Stomach (tissue), 9 donors: ENCODE data around the gene C5orf24. TPM values are rescaled to one million over a fixed set of nuclear protein-coding genes. Genes with fewer than 3 reads are reported as not detected.
A peak's percentile ranks its signal among the peaks of the same experiment; 100 is the strongest.

Experiments
- DNase-seq, 2 donors: peaks; one replicate each; pipeline versions ENCODE4 v3.0.0 to v3.0.0-alpha.2; 2013 to 2019
- H3K27ac ChIP-seq, 5 donors: fragments of 200-600 bp in 4 of 5; sonication (generic) in 4 of 5; one replicate each; pipeline ENCODE4 v1.5.1; 2013 to 2019; ENCODE audit warnings: mild to moderate bottlenecking in 1 of 5, moderate library complexity in 1 of 5
- H3K27me3 ChIP-seq, 3 donors: fragments of 200-600 bp; sonication (generic); one replicate each; pipeline ENCODE4 v1.5.1; 2017 to 2019; ENCODE audit warnings: mixed run types in 1 of 3
- H3K36me3 ChIP-seq, 4 donors: fragments of 200-600 bp; sonication (generic); 1 replicate in 3 of 4; 2 replicates in 1 of 4; pipeline ENCODE4 v1.5.1; 2016 to 2019
- H3K4me1 ChIP-seq, 4 donors: fragments of 200-600 bp; sonication (generic); one replicate each; pipeline ENCODE4 v1.5.1; 2016 to 2019
- H3K4me3 ChIP-seq, 4 donors: fragments of 200-600 bp; sonication (generic) in 3 of 4; one replicate each; pipeline ENCODE4 v1.5.1; 2016 to 2019; ENCODE audit warnings: mild to moderate bottlenecking in 1 of 4
- H3K9me3 ChIP-seq, 4 donors: fragments of 200-600 bp; sonication (generic); one replicate each; pipeline ENCODE4 v1.5.1; 2016 to 2019
- EP300 ChIP-seq: sonication (generic); formaldehyde crosslinking; IDR thresholded peaks from one replicate; pipeline ENCODE4 v1.6.1; 2017; ENCODE audit warnings: antibody characterized with exemption
- POLR2A ChIP-seq, 4 donors: fragments of 450-650 bp; IDR thresholded peaks; one replicate each; pipeline ENCODE4 v1.6.1; 2016; ENCODE audit warnings: antibody characterized with exemption in 4 of 4, control low read depth in 2 of 4, mild to moderate bottlenecking in 1 of 4, moderate library complexity in 1 of 4
- POLR2AphosphoS5 ChIP-seq, 3 donors: sonication (generic); formaldehyde crosslinking; IDR thresholded peaks; one replicate each; pipeline ENCODE4 v1.6.1; 2016; ENCODE audit warnings: antibody characterized with exemption in 3 of 3
- WGBS, 5 donors: extraction: QIAGEN DNeasy Blood & Tissue Kit in 3 of 5; methylation state at CpG; one replicate each; pipeline versions ENCODE4 v1.1.5 to v1.1.7; 2013 to 2018; 5-methylcytosine and 5-hydroxymethylcytosine counted together
- intact Hi-C: fragments of 100-400 bp; cut with DNase I; formaldehyde crosslinking; loops from one replicate; pipeline ENCODE4 v1.15.1; 2023; ENCODE audit warnings: low total_unique reads
- polyA plus RNA-seq, 3 donors: library from polyadenylated mRNA; stranded (reverse); fragments of 200-250 nt; gene quantifications; one replicate each; pipeline ENCODE4 v1.2.3, GENCODE V29; 2013
- total RNA-seq, 5 donors: library from RNA; depleted of rRNA; stranded (reverse); fragments of >200 nt; gene quantifications; one replicate each; pipeline versions ENCODE4 v1.1.0 to v1.2.3, GENCODE V29; 2014 to 2016
- TF ChIP-seq, protein P1 (sequence below), 7 experiments: fragments of 450-650 bp in 4 of 7; fragments of 200-600 bp in 3 of 7; sonication (generic) in 3 of 7; IDR thresholded peaks; one replicate each; pipeline ENCODE4 v1.5.1; 2016 to 2019; ENCODE audit warnings: antibody characterized with exemption in 7 of 7, control low read depth in 2 of 7, mild to moderate bottlenecking in 1 of 7
- donor health status: healthy with polysubstance abuse.
- donor health status: Bipolar disorder and iron deficiency.
- donor health status: healthy.

C5orf24 gene
- total and polyA plus RNA-seq, 8 donors: 16.0 to 54.9 (median 31.3) TPM

DNA sequence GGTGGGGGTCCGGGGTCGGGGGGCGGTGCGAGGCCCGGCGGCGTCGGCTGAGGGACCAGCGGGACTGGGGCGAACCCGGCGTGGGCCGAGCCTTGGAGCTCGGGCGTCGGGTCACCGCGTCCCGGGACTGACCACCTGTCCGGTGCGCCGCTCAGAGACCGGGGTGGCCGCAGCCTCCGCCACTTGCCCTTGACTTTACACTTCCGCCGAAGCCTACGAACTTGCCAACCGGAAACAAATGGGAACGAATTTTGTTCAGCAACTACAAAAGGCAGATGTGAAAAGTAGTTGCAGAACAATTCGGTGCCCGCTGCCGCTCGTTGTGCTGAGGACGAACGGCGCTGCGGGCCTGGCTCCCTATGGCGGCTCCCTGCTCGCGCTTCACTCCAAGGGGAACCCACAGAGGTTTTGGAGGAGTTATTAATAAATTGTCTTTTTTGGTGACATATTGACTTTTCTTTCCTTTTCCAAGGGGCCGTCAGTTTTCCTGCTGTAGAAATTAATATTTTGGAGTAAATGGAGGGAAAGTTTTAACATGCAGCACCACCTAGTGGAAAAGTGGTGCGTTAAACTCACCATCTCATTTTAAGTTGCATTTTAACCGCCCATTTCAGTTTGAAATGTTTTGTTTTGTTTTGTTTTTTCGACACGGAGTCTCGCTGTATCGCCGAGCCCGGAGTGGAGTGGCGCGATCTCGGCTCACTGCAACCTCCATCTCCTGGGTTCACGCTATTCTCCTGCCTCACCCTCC is 59.7 kb downstream of the C5orf24 start:
- Histone ChIP-seq H3K27ac (peak overlapping the region; percentile 98 to 100 (median 98)), H3K9me3 (no peaks in the 10 kb centered on the region), H3K4me3 (peak overlapping the region; percentile 72 to 89 (median 81)), H3K4me1 (peaks cover 0 to 24% (median 7%) of the 10 kb centered on the region in 4 donors), H3K36me3 (peaks cover 0 to 31% (median 23%) of the 10 kb centered on the region in 4 donors), H3K27me3 (no peaks in the 10 kb centered on the region)
- intact Hi-C loops: loop anchor here (10.0 kb wide), 1 partner anchor 61 kb away; the partner anchor contains the start of gene C5orf24
- peak; percentile 58 to 89 for DNase-seq
- no peak for TF ChIP-seq EP300
- no peak for TF ChIP-seq POLR2A (IDR thresholded peaks at IDR 0.05)
- TF ChIP-seq, protein P1, sequence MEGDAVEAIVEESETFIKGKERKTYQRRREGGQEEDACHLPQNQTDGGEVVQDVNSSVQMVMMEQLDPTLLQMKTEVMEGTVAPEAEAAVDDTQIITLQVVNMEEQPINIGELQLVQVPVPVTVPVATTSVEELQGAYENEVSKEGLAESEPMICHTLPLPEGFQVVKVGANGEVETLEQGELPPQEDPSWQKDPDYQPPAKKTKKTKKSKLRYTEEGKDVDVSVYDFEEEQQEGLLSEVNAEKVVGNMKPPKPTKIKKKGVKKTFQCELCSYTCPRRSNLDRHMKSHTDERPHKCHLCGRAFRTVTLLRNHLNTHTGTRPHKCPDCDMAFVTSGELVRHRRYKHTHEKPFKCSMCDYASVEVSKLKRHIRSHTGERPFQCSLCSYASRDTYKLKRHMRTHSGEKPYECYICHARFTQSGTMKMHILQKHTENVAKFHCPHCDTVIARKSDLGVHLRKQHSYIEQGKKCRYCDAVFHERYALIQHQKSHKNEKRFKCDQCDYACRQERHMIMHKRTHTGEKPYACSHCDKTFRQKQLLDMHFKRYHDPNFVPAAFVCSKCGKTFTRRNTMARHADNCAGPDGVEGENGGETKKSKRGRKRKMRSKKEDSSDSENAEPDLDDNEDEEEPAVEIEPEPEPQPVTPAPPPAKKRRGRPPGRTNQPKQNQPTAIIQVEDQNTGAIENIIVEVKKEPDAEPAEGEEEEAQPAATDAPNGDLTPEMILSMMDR (IDR thresholded peaks at IDR 0.05): peak in 5 of 7 experiments; percentile 62 to 81 (median 65)
- peak in 1 of 3 donors; percentile 3 for TF ChIP-seq POLR2AphosphoS5 (IDR thresholded peaks at IDR 0.05)
- 0 to 2% (median 0%) methylated on average over 41 to 54 of the region's 54 CpGs for WGBS, 5 donors

DNA sequence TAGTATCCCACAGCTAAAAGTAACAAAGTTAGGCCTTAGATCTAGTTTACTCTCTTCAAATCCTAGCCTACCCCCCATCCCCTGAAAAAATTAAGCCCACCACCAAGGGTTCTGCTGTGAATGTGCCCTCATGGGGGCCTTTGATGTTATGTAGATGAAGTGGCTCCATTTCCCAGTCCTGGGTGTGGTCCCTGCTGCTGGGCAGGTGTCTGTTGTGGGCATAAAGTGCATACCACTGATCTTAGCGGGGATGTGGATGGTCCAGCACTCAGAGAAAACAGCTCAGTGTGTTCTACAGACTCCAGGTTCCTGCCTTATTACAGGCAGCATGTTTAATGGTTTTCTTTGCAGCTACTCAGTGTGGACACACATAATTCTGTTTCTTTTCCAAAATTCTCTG is 61.0 kb downstream of the C5orf24 start:
- intact Hi-C loops: loop anchor here (10.0 kb wide), 1 partner anchor 62 kb away; the partner anchor contains the start of gene C5orf24

More for the DNA sequence above, 61.0 kb downstream of the C5orf24 start:
- no peaks in the 10 kb centered on the region for H3K27me3 ChIP-seq
- H3K36me3 ChIP-seq: peaks cover 0 to 33% (median 24%) of the 10 kb centered on the region in 4 donors
- TF ChIP-seq, protein P1 (IDR thresholded peaks at IDR 0.05): no peak
- TF ChIP-seq POLR2AphosphoS5 (IDR thresholded peaks at IDR 0.05): no peak
- TF ChIP-seq EP300: no peak
- no peak for TF ChIP-seq POLR2A (IDR thresholded peaks at IDR 0.05)
- peak in 1 of 2 donors; percentile 7 for DNase-seq
- H3K4me1 ChIP-seq: peaks cover 0 to 36% (median 15%) of the 10 kb centered on the region in 4 donors
- no peak overlapping the region for H3K27ac ChIP-seq
- 90 to 100% (median 97%) methylated on average over 1 of the region's 1 CpG for WGBS, 5 donors
- H3K9me3 ChIP-seq: no peaks in the 10 kb centered on the region
- H3K4me3 ChIP-seq: no peak overlapping the region

Other genes with a start within 250 kb of the C5orf24 start
- 10 to 100 TPM in 4 of 5 donors, 1 to 10 TPM in 1; 9.0 to 81.9 (median 47.2) TPM for gene SAR1B, start 213.1 kb upstream of the C5orf24 start, total RNA-seq
- gene SAR1B, start 213.1 kb upstream of the C5orf24 start, polyA plus RNA-seq: 10 to 100 TPM; 24.7 to 52.5 (median 25.4) TPM
- gene SEC24A, start 197.2 kb upstream of the C5orf24 start, total RNA-seq: 10 to 100 TPM in 4 of 5 donors, 1 to 10 TPM in 1; 3.2 to 72.4 (median 39.3) TPM
- gene SEC24A, start 197.2 kb upstream of the C5orf24 start, polyA plus RNA-seq: 1 to 10 TPM; 2.8 to 8.9 (median 8.3) TPM
- 10 to 100 TPM; 14.2 to 46.7 (median 19.4) TPM for gene CAMLG, start 107.4 kb upstream of the C5orf24 start, total RNA-seq
- gene CAMLG, start 107.4 kb upstream of the C5orf24 start, polyA plus RNA-seq: 10 to 100 TPM; 26.3 to 71.0 (median 44.3) TPM
- 10 to 100 TPM; 19.7 to 64.6 (median 53.7) TPM for gene DDX46, start 87.2 kb upstream of the C5orf24 start, total RNA-seq
- 10 to 100 TPM; 10.0 to 17.1 (median 13.8) TPM for gene DDX46, start 87.2 kb upstream of the C5orf24 start, polyA plus RNA-seq
- 100 to 1,000 TPM in 1 of 5 donors, 10 to 100 TPM in 4; 15.9 to 221 (median 47.8) TPM for gene TXNDC15, start 28.4 kb downstream of the C5orf24 start, total RNA-seq
- gene TXNDC15, start 28.4 kb downstream of the C5orf24 start, polyA plus RNA-seq: 10 to 100 TPM; 28.4 to 53.0 (median 29.6) TPM
- 10 to 100 TPM in 2 of 5 donors, 1 to 10 TPM in 2, under 1 TPM in 1; under 0.01 to 18.5 (median 6.7) TPM for gene PCBD2, start 59.2 kb downstream of the C5orf24 start, total RNA-seq
- gene PCBD2, start 59.2 kb downstream of the C5orf24 start, polyA plus RNA-seq: 1 to 10 TPM; 5.7 to 7.9 (median 7.5) TPM
- not detected for gene CATSPER3, start 121.9 kb downstream of the C5orf24 start, total RNA-seq
- gene CATSPER3, start 121.9 kb downstream of the C5orf24 start, polyA plus RNA-seq: under 1 TPM in 2 of 3 donors, not detected in 1; 0.62 to 0.88 TPM
- 10 to 100 TPM; 30.3 to 91.1 (median 42.6) TPM for gene PITX1, start 188.3 kb downstream of the C5orf24 start, total RNA-seq
- gene PITX1, start 188.3 kb downstream of the C5orf24 start, polyA plus RNA-seq: 100 to 1,000 TPM in 1 of 3 donors, 10 to 100 TPM in 2; 31.6 to 149 (median 48.7) TPM